Adrenal gland (tissue), 12 donors: ENCODE results near the gene WDR45B. TPM values are rescaled to one million over a fixed set of nuclear protein-coding genes. Genes with fewer than 3 reads are reported as not detected.

Experiments used
- DNase-seq, 7 donors: peaks; one replicate each; pipeline ENCODE4 v3.0.0-alpha.2; 2019 to 2020
- H3K27ac ChIP-seq, 5 donors: fragments of 200-600 bp; sonication (generic) in 4 of 5; 1 replicate in 3 of 5; 2 replicates in 2 of 5; pipeline versions ENCODE4 v1.5.1 to v1.8.0; 2016 to 2020; ENCODE audit warnings: mild to moderate bottlenecking in 1 of 5
- H3K27me3 ChIP-seq: fragments of 200-600 bp; 2 replicates; pipeline ENCODE4 v1.8.0; 2021
- H3K36me3 ChIP-seq, 2 donors: fragments of 200-600 bp; replicated peaks in 1 of 2; 1 replicate in 1 of 2; 2 replicates in 1 of 2; pipeline versions ENCODE4 v1.5.1 to v1.8.0; 2018 to 2022
- H3K4me1 ChIP-seq, 2 donors: fragments of 200-600 bp; replicated peaks in 1 of 2; 1 replicate in 1 of 2; 2 replicates in 1 of 2; pipeline versions ENCODE4 v1.5.1 to v1.8.0; 2018 to 2021
- H3K4me3 ChIP-seq, 4 donors: fragments of 200-600 bp; sonication (generic) in 3 of 4; one replicate each; pipeline ENCODE4 v1.5.1; 2016 to 2018
- H3K9me3 ChIP-seq, 3 donors: fragments of 200-600 bp; sonication (generic) in 1 of 3; replicated peaks in 1 of 3; 1 replicate in 2 of 3; 2 replicates in 1 of 3; pipeline versions ENCODE4 v1.5.1 to v1.8.0; 2016 to 2021
- POLR2A ChIP-seq, 2 donors: fragments of 450-650 bp; IDR thresholded peaks; one replicate each; pipeline ENCODE4 v1.6.1; 2017; ENCODE audit warnings: antibody characterized with exemption in 2 of 2, mild to moderate bottlenecking in 2 of 2, moderate library complexity in 1 of 2
- WGBS, 4 donors: extraction: QIAGEN DNeasy Blood & Tissue Kit in 2 of 4; methylation state at CpG; one replicate each; pipeline versions ENCODE4 v1.1.5 to v1.1.7; 2013 to 2017; 5-methylcytosine and 5-hydroxymethylcytosine counted together
- intact Hi-C, 2 donors: fragments of 100-400 bp; cut with DNase I; formaldehyde crosslinking; loops; one replicate each; pipeline versions ENCODE4 v1.14.1 to v1.15.0; 2022 to 2023
- polyA plus RNA-seq, 3 donors: library from polyadenylated mRNA; stranded (reverse); fragments of 200-250 nt in 2 of 3; fragments of 350-450 nt in 1 of 3; fragmentation: Illumina TruSeq in 1 of 3; extraction: RNeasy Lipid Tissue Mini Kit (QIAGEN cat#74804) in 1 of 3; gene quantifications; one replicate each; pipeline ENCODE4 v1.2.3, GENCODE V29; 2013 to 2014
- total RNA-seq, 9 donors: library from RNA; depleted of rRNA in 4 of 9; stranded (reverse); fragments of >200 nt in 4 of 9; fragments of 120-200 nt in 1 of 9; fragmentation: NEBNext Ultra II Directional in 1 of 9; extraction: Animal tissue kit (Norgen Biotek cat#: 25700) in 1 of 9; gene quantifications; one replicate each; pipeline versions ENCODE4 v1.1.0 to v1.2.4, GENCODE V29; 2013 to 2023
- TF ChIP-seq, protein P1 (sequence below), 6 experiments: fragments of 450-650 bp in 4 of 6; fragments of 200-600 bp in 2 of 6; sonication (generic) in 1 of 6; IDR thresholded peaks; 1 replicate in 5 of 6; 2 replicates in 1 of 6; pipeline versions ENCODE4 v1.5.1 to v1.8.0; 2016 to 2021; ENCODE audit warnings: antibody characterized with exemption in 6 of 6, mild to moderate bottlenecking in 2 of 6, moderate library complexity in 1 of 6
- donor health status: healthy with polysubstance abuse.
- donor health status: Bipolar disorder and iron deficiency.
- donor health status: DM: yes; HTN: yes; CAD: no.
- donor health status: DM: no; HTN: no; CAD: no.
- donor health status: DM: no; HTN: no; CAD: no.
- donor health status: DM: yes; HTN: yes; CAD: no.

Gene WDR45B
- total and polyA plus RNA-seq, 12 donors, result 48.6 to 104 (median 73.3) TPM

DNA sequence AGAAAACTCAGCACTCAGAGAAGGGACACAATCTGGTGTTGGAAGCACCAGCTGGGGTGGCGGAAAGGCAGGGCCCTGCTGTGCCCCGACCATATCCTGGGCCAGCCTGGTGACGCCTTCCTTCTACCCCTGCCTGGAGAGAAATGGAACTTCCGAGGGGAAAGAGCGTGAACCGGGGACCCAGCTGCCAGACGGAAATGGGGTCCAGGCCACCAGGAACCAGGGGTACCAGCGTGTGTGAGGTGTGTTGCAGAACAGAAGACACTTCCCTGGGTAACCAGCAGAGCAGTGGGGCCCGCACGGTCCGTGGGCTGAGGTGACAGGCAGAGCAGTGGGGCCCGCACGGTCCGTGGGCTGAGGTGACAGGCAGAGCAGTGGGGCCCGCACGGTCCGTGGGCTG is 43.5 kb upstream of the WDR45B start:
- DNase-seq, result no peak
- intact Hi-C loops, result no loop called here
- 93 to 94% (median 94%) methylated on average over 9 to 14 of the region's 17 CpGs for WGBS, 4 donors

DNA sequence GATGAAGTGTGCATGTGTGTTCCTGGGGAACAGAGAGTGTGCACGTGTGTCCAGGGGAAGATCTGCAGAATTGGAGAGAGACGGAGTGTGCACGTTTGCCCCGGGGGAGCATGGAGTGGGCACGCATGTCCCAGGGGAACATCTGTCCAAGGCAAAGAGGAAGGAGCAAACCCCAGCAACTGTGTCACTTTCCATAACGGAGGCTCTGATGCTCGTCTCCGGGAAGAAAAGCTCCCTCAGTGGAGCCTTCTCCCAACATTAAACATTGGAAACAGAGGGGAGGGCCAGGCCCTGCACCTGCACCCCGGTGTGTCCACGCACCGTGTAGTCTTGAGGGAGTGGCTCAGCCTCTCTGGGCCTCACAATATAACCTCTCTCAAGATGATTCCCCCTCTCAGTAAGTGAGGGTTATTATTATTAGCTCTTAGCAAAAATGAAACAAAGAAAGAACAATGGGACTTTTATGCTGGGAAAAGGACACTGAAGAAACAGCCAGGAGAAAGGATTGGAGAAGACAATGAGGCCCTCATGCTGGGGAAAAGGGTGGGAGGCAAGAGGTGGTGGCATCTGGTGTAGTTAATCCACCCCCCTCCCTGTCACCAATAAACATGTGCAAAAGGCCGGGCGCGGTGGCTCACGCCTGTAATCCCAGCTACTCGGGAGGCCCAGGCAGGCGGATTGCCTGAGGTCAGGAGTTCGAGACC is 42.7 kb upstream of the WDR45B start:
- H3K36me3 ChIP-seq, result no peaks in the 10 kb centered on the region
- H3K4me3 ChIP-seq, result no peak overlapping the region
- no peak for DNase-seq
- TF ChIP-seq POLR2A (IDR thresholded peaks at IDR 0.05), result no peak
- TF ChIP-seq, protein P1, sequence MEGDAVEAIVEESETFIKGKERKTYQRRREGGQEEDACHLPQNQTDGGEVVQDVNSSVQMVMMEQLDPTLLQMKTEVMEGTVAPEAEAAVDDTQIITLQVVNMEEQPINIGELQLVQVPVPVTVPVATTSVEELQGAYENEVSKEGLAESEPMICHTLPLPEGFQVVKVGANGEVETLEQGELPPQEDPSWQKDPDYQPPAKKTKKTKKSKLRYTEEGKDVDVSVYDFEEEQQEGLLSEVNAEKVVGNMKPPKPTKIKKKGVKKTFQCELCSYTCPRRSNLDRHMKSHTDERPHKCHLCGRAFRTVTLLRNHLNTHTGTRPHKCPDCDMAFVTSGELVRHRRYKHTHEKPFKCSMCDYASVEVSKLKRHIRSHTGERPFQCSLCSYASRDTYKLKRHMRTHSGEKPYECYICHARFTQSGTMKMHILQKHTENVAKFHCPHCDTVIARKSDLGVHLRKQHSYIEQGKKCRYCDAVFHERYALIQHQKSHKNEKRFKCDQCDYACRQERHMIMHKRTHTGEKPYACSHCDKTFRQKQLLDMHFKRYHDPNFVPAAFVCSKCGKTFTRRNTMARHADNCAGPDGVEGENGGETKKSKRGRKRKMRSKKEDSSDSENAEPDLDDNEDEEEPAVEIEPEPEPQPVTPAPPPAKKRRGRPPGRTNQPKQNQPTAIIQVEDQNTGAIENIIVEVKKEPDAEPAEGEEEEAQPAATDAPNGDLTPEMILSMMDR (IDR thresholded peaks at IDR 0.05), result no peak
- H3K27ac ChIP-seq, result no peak overlapping the region
- H3K9me3 ChIP-seq, result peaks cover 0 to 8% (median 0%) of the 10 kb centered on the region in 3 donors
- no peaks in the 10 kb centered on the region for H3K27me3 ChIP-seq
- intact Hi-C loops, result no loop called here
- peaks cover 0 to 8% of the 10 kb centered on the region in 2 donors for H3K4me1 ChIP-seq
- WGBS, 4 donors, result 80 to 89% (median 83%) methylated on average over 18 of the region's 18 CpGs

More for the DNA sequence above, 43.5 kb upstream of the WDR45B start:
- H3K27ac ChIP-seq, result no peak overlapping the region
- peaks cover 0 to 8% (median 0%) of the 10 kb centered on the region in 3 donors for H3K9me3 ChIP-seq
- H3K4me3 ChIP-seq, result no peak overlapping the region
- no peak for TF ChIP-seq POLR2A (IDR thresholded peaks at IDR 0.05)
- TF ChIP-seq, protein P1 (IDR thresholded peaks at IDR 0.05), result no peak
- peaks cover 0 to 8% of the 10 kb centered on the region in 2 donors for H3K4me1 ChIP-seq
- H3K27me3 ChIP-seq, result no peaks in the 10 kb centered on the region
- no peaks in the 10 kb centered on the region for H3K36me3 ChIP-seq

DNA sequence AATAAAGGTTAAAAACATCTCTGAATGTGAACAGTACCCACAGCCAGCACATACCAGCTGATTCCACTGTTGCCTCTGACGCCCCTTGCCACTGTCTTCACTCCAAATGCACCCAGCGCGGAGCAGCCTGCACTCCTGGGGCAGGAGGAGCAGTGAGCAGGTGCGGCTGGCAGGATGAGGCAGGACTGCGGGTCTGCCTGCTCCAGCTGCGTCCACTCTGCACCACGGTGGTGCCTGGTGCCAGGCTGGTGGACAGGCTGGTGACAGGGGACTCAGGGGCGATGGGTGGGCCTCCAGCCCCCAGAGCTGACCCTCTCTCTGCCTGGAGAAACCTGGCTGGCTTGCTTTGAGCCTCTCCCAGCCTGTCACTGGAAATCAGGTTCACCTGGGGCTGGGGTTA is 40.8 kb upstream of the WDR45B start:
- intact Hi-C loops, result no loop called here
- TF ChIP-seq, protein P1 (IDR thresholded peaks at IDR 0.05), result no peak
- TF ChIP-seq POLR2A (IDR thresholded peaks at IDR 0.05), result no peak
- H3K36me3 ChIP-seq, result no peaks in the 10 kb centered on the region
- no peak for DNase-seq
- no peaks in the 10 kb centered on the region for H3K9me3 ChIP-seq
- H3K27me3 ChIP-seq, result no peaks in the 10 kb centered on the region
- H3K4me3 ChIP-seq, result no peak overlapping the region
- peaks cover 0 to 8% of the 10 kb centered on the region in 2 donors for H3K4me1 ChIP-seq
- 80 to 93% (median 90%) methylated on average over 2 to 8 of the region's 8 CpGs for WGBS, 4 donors
- no peak overlapping the region for H3K27ac ChIP-seq

DNA sequence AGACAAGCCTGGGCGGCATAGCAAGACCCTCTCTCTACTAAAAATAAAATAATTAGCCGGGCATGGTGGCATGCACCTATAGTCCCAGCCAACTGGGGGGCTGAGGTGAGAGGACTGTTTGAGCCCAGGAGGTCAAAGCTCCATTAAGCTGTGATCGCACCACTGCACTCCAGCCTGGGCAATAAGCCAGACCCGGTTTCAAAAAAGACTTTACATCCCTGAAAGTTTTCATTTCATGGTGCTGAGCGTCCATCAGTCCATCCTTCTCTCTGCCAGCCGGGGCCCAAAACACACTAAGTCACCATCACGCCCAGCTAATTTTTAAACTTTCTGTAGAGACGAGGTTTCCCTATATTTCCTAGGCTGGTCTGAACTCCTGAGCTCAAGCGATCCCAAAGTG is 39.6 kb upstream of the WDR45B start:
- Histone ChIP-seq H3K9me3 (no peaks in the 10 kb centered on the region), H3K27me3 (no peaks in the 10 kb centered on the region), H3K4me3 (no peak overlapping the region), H3K36me3 (no peaks in the 10 kb centered on the region), H3K27ac (no peak overlapping the region), H3K4me1 (peaks cover 0 to 8% of the 10 kb centered on the region in 2 donors)
- no peak for DNase-seq
- intact Hi-C loops, result no loop called here
- no peak for TF ChIP-seq POLR2A (IDR thresholded peaks at IDR 0.05)
- TF ChIP-seq, protein P1 (IDR thresholded peaks at IDR 0.05), result no peak
- WGBS, 4 donors, result 90 to 96% (median 93%) methylated on average over 9 of the region's 9 CpGs
